HG03432 (cell line): ENCODE measurements around the gene KRT15.
A peak's percentile ranks its signal among the peaks of the same experiment; 100 is the strongest.

Experiments used
- ATAC-seq: cut with Tn5 transposase; IDR thresholded peaks from one replicate; pipeline ENCODE4 v1.9.1; 2021; ENCODE audit warnings: mild to moderate bottlenecking, moderate library complexity; ENCODE audit not compliant: unreplicated experiment

KRT15 gene

GRCh38 chr17:41505809-41506767, 12.6 kb downstream of the KRT15 start:
- ATAC-seq: no peak

- no peak for ATAC-seq
Measured at GRCh38 chr17:41505007-41505808, 13.5 kb downstream of the KRT15 start, which contains the start of gene KRT13. KRT13 (minus strand) TSS chr17:41505612; CDS start chr17:41505550, 62 bp downstream.

- no peak for ATAC-seq
Measured at GRCh38 chr17:41504246-41504977, 14.3 kb downstream of the KRT15 start.

GRCh38 chr17:41503202-41503601, 15.5 kb downstream of the KRT15 start:
- ATAC-seq: no peak

- ATAC-seq: no peak
Measured at GRCh38 chr17:41500131-41500911, 18.4 kb downstream of the KRT15 start.

GRCh38 chr17:41499714-41500113, 19.0 kb downstream of the KRT15 start:
- ATAC-seq: no peak

- ATAC-seq: no peak
Measured at GRCh38 chr17:41498276-41498675, 20.4 kb downstream of the KRT15 start.

- ATAC-seq: peak; percentile 55
Measured at GRCh38 chr17:41496803-41497484, 21.7 kb downstream of the KRT15 start.

- ATAC-seq: no peak
Measured at GRCh38 chr17:41494524-41494923, 24.2 kb downstream of the KRT15 start.

- ATAC-seq: no peak
Measured at GRCh38 chr17:41492771-41493170, 25.9 kb downstream of the KRT15 start.

GRCh38 chr17:41492351-41492750, 26.3 kb downstream of the KRT15 start:
- no peak for ATAC-seq

GRCh38 chr17:41491476-41491875, 27.2 kb downstream of the KRT15 start:
- no peak for ATAC-seq

GRCh38 chr17:41490000-41490990, 28.4 kb downstream of the KRT15 start:
- ATAC-seq: no peak

GRCh38 chr17:41489531-41489930, 29.2 kb downstream of the KRT15 start, which contains the start of gene KRT36:
KRT36 (minus strand) TSS chr17:41489910; CDS start chr17:41489864, 46 bp downstream.
- ATAC-seq: no peak

GRCh38 chr17:41486809-41487530, 31.7 kb downstream of the KRT15 start:
- ATAC-seq: no peak

GRCh38 chr17:41486316-41486715, 32.4 kb downstream of the KRT15 start:
- no peak for ATAC-seq
